SK-N-SH treated with all-trans-retinoic acid at 6 μM for 48 hours (cell line): ENCODE measurements around the gene C20orf144.

Experiments used
- ARNTL ChIP-seq: fragments of 450-650 bp; formaldehyde crosslinking; IDR thresholded peaks from 2 replicates; pipeline ENCODE4 v1.5.0; 2020; ENCODE audit warnings: low read depth, mild to moderate bottlenecking, moderate library complexity, borderline replicate concordance
- CREB5 ChIP-seq: fragments of 250-450 bp; sonication (Bioruptor Pico); IDR thresholded peaks from 2 replicates; pipeline ENCODE4 v1.5.1; 2020; ENCODE audit warnings: low read depth, mild to moderate bottlenecking, moderate library complexity
- ESRRG ChIP-seq: fragments of 250-450 bp; sonication (Bioruptor Pico); IDR thresholded peaks from 2 replicates; pipeline ENCODE4 v1.6.1; 2021; ENCODE audit warnings: mild to moderate bottlenecking
- OSR1 ChIP-seq: fragments of 250-450 bp; sonication (Bioruptor Pico); IDR thresholded peaks from 2 replicates; pipeline ENCODE4 v1.8.0; 2022; ENCODE audit warnings: moderate library complexity, mild to moderate bottlenecking, inconsistent platforms
- PATZ1 ChIP-seq: fragments of 250-450 bp; sonication (Bioruptor Pico); IDR thresholded peaks from 2 replicates; pipeline ENCODE4 v1.8.0; 2020; ENCODE audit warnings: mild to moderate bottlenecking, moderate library complexity, borderline replicate concordance
- PPARA ChIP-seq: fragments of 250-450 bp; sonication (Bioruptor Pico); IDR thresholded peaks from 2 replicates; pipeline ENCODE4 v1.5.0; 2020; ENCODE audit warnings: mild to moderate bottlenecking, borderline replicate concordance
- SNAI2 ChIP-seq: fragments of 250-450 bp; sonication (Bioruptor Pico); IDR thresholded peaks from 2 replicates; pipeline ENCODE4 v1.5.0; 2020; ENCODE audit warnings: mild to moderate bottlenecking, moderate library complexity
- TCF4 ChIP-seq: fragments of 250-450 bp; sonication (Bioruptor Pico); IDR thresholded peaks from 2 replicates; pipeline ENCODE4 v1.8.0; 2021; ENCODE audit warnings: mild to moderate bottlenecking, moderate library complexity, borderline replicate concordance
- TOX ChIP-seq: fragments of 250-450 bp; sonication (Bioruptor Pico); IDR thresholded peaks from 2 replicates; pipeline ENCODE4 v1.8.0; 2021; ENCODE audit warnings: mild to moderate bottlenecking, moderate library complexity, borderline replicate concordance
- ZFP3 ChIP-seq: fragments of 250-450 bp; sonication (Bioruptor Pico); IDR thresholded peaks from 2 replicates; pipeline ENCODE4 v1.5.0; 2020; ENCODE audit warnings: mild to moderate bottlenecking, moderate library complexity
- ZNF565 ChIP-seq: fragments of 450-650 bp; formaldehyde crosslinking; conservative IDR thresholded peaks from 2 replicates; pipeline ENCODE4 v1.5.0; 2020; ENCODE audit warnings: low read depth, mild to moderate bottlenecking, moderate library complexity
- ZNF70 ChIP-seq: fragments of 450-650 bp; formaldehyde crosslinking; IDR thresholded peaks from 2 replicates; pipeline ENCODE4 v1.5.0; 2020; ENCODE audit warnings: mild to moderate bottlenecking, moderate library complexity
- ZNF8 ChIP-seq: fragments of 450-650 bp; formaldehyde crosslinking; IDR thresholded peaks from 2 replicates; pipeline ENCODE4 v1.5.0; 2020; ENCODE audit warnings: mild to moderate bottlenecking, moderate library complexity

DNA sequence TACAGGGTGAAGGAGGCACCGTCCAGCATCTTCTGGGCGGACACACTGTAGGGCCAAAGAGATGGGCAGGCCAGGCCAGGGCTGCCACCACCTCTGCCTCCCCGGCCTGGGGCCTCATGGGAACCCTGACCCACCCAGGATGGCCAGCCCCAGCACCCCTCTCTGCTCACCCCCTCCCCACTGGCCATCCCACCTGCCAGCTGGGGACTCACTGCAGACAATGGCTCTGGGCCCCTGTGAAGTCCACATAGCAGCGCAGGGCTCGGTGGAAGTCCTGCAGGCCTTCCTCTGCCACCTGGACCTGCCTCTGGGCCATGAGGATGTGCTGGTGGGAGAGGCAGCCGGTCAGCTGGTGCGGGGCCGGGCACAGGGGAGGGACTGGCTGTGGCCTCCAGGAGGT is 3.6 kb upstream of the C20orf144 start:
- TF ChIP-seq PPARA (no peak), ARNTL (CRISPR knock-in tag) (no peak), CREB5 (CRISPR knock-in tag) (no peak), ZNF8 (no peak), SNAI2 (CRISPR knock-in tag) (no peak), PATZ1 (CRISPR knock-in tag) (no peak), TCF4 (CRISPR knock-in tag) (no peak), TOX (CRISPR knock-in tag) (no peak), ZNF70 (no peak), ZFP3 (no peak), ZNF565 (CRISPR knock-in tag) (no peak), ESRRG (CRISPR knock-in tag) (no peak), OSR1 (CRISPR knock-in tag) (no peak)
